HG03565 (cell line): ENCODE data around the gene PPP1R12C.

ENCODE experiments used
- ATAC-seq: cut with Tn5 transposase; IDR thresholded peaks from one replicate; pipeline ENCODE4 v1.9.1; 2021; ENCODE audit warnings: mild to moderate bottlenecking, moderate library complexity; ENCODE audit not compliant: unreplicated experiment

PPP1R12C gene

GRCh38 chr19:55146705-55147273 is 29.4 kb upstream of the PPP1R12C start:
- ATAC-seq: no peak

- ATAC-seq: no peak
Observed at GRCh38 chr19:55146078-55146704, 28.8 kb upstream of the PPP1R12C start.

GRCh38 chr19:55145232-55145631 is 27.8 kb upstream of the PPP1R12C start:
- no peak for ATAC-seq

- ATAC-seq: no peak
Observed at GRCh38 chr19:55141696-55142095, 24.3 kb upstream of the PPP1R12C start.

- ATAC-seq: no peak
Observed at GRCh38 chr19:55137915-55138314, 20.5 kb upstream of the PPP1R12C start.

GRCh38 chr19:55136399-55137102 is 19.1 kb upstream of the PPP1R12C start:
- no peak for ATAC-seq

GRCh38 chr19:55134736-55135135 is 17.3 kb upstream of the PPP1R12C start:
- no peak for ATAC-seq

- no peak for ATAC-seq
Observed at GRCh38 chr19:55133639-55134444, 16.4 kb upstream of the PPP1R12C start.

- ATAC-seq: no peak
Observed at GRCh38 chr19:55132453-55133129, 15.2 kb upstream of the PPP1R12C start.

GRCh38 chr19:55131421-55131820 is 14.0 kb upstream of the PPP1R12C start:
- ATAC-seq: no peak

- ATAC-seq: no peak
Observed at GRCh38 chr19:55119053-55119452, 1.6 kb upstream of the PPP1R12C start.

- ATAC-seq: no peak
Observed at GRCh38 chr19:55118401-55118991, 1.1 kb upstream of the PPP1R12C start.

GRCh38 chr19:55117663-55118391 is 390 bp upstream of the PPP1R12C start:
- ATAC-seq: peak; percentile 85

GRCh38 chr19:55116232-55116858 is 1.1 kb downstream of the PPP1R12C start:
- ATAC-seq: no peak

GRCh38 chr19:55115446-55116065 is 1.9 kb downstream of the PPP1R12C start:
- ATAC-seq: no peak

- ATAC-seq: no peak
Observed at GRCh38 chr19:55114566-55115145, 2.8 kb downstream of the PPP1R12C start.

- no peak for ATAC-seq
Observed at GRCh38 chr19:55113570-55114039, 3.8 kb downstream of the PPP1R12C start.

- ATAC-seq: no peak
Observed at GRCh38 chr19:55112777-55113569, 4.5 kb downstream of the PPP1R12C start.
